Raji (cell line): ENCODE data around the gene KLF7.

Experiments used
- POLR2A ChIP-seq: IDR thresholded peaks from 2 replicates; pipeline ENCODE4 v1.6.1; 2011; ENCODE audit warnings: low read depth, low read length, control low read depth; ENCODE audit not compliant: insufficient read depth

KLF7 gene

DNA sequence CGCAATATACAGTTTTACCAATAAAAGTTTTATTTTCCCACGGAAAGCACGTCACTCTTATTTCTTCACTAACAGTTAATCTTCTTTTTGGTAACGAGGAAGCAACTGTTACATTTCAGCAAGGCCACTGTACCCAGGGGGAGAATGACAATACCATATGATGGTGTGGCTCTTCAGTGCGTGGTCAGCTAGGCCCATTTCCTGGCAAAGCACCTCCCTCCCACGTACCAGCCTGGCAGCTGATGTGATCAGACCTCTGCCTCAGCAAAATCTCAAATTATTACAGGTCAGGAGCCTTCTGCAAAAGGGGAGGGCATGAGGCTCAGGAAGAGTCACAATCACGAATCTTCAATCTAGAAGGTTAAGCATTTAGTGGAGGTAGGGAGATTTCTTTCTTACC lies 55.4 kb downstream of the KLF7 start:
- TF ChIP-seq POLR2A = no peak

DNA sequence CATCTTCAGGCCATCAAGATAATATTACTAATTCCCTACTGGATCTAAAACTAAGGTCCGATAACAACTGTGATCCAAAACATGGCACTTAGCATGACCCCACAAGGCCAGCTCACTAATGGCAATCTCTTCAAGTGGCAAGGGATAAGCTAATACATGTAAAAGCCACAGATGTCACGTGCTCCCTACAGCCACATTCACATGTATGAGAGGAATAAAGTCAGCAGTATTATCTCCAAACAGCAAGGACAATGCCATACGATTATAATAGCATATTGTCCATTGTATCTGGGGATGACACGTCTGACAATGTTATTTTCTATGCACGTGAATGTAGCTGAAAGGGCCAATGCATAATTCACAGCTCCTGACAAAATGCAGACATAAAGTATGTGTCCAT lies 56.0 kb downstream of the KLF7 start:
- no peak for TF ChIP-seq POLR2A

DNA sequence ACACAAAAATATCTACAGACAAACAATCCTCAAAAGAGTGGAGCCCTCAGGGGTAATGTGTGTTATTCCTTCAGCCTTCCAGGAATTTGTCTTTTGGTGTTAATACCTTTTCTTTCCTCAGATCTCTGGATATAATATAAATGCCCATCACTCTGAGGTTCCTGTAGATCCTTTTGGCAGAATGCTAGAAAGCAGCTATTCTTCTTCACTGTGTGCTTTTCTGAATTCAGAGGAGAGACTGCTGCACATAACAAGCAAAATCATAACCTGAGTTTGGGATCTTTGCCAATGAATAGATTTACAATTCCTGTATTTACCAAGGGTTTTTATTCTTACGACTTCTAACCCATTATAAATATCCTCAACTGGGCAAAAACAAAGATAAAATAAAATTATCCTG lies 57.3 kb downstream of the KLF7 start:
- no peak for TF ChIP-seq POLR2A

DNA sequence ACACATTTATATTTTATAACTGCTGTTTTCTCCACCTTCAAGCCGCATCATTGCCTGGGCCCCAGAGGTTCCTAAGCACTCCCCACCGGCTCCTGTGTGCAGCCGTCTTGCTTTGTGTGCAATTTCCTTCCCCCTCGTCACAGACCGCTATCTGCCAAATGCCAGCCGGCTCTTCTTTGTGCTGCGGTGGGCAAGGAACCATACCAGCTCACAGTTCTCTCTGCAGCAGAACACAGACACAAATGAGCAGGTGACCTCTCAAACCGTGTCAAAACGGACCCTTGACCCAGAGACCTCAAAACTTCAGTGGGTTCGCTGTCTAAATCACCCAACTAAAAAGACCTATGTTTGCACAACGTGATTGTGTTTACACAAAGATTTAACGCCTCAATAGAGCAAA lies 58.2 kb downstream of the KLF7 start:
- TF ChIP-seq POLR2A = no peak

DNA sequence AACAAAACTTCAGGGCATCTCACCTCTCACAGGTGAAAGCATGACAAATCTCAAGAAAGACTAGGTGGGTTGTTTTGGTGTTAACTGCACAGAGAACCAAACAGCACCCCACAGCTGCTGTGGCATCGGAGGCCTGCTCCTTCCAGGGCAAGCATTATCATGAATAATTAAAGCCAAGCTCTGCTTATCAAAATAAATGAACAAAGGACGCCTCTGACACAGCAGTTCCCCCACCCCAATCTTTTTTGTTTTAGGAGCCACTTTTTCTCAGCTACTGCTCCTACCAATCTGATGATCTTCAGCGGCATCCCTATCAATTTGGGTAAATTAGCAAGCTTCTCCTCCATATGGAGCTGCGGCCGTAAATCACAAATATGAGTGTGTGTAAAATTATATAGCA lies 58.6 kb downstream of the KLF7 start:
- TF ChIP-seq POLR2A = no peak

DNA sequence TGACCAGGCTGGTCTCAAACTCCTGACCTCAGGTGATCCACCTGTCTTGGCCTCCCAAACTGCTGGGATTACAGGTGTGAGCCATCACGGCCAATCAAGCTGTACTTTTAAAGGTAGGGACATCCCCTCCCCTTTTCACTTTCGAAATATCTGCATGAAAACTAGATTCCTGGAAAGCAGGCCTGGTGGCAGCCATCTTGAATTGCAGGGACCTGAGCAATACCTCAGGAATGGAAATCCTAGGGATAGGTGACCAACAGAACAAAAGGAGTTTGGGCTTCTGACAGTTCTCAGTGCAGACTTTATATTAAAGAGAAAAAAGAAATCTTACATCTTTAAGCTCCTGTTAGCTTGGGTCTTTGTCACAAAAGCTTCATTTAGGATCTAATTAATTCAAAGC lies 62.6 kb downstream of the KLF7 start:
- TF ChIP-seq POLR2A = no peak

DNA sequence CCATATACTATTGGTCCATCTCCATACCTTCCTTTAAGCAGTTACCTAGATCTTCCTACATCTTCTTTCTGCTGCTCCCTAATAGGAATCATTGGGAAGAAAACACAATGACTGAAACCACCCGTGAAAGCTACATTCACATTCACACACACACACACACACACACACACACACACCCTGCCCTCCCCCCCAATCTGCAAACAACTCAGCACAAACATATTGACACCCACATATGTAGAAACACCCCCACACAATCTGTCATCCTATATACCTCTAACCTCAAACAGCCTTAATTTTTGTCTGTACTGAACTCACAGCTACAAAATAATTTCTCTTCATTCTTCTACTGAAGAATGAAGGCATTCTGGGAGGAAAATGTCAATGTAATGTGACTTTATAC lies 63.8 kb downstream of the KLF7 start:
- TF ChIP-seq POLR2A = no peak

DNA sequence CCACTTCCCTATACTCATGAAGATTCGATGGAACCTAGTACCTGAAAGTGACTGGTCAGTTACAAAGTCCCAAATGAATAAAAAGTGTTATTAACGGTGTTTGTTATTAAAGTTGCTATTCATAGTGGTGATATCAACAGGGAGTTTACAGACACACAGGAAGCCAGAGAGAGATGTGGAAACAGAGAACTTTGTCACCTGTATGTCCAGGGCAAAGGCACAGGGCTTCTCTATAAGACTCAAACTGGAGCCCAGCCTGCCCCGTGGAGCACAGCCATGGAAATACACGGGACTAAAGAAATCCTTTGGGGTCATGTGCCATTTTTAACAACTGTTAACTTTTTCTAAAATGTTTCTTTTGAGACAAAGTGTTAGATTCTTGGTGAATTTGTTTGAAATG lies 68.5 kb downstream of the KLF7 start:
- no peak for TF ChIP-seq POLR2A

DNA sequence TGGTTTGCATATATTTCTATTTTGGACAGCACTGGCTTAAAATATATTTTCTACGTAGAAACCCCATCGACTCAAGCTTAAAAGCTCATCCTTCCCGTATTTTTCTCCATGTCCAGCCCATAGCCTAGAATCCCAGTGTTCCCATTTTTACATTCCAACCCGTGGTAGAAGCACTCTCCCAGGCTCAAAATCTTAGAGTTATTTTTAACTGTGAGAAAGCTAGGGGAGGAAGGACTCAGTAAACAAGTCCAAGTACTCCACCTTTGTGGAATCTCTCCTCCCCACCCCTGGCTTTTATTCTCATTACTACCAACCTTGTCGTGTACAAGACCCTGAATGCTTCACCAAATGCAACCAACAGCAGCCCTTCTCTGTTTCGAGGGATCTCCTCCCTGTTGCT lies 69.8 kb downstream of the KLF7 start:
- TF ChIP-seq POLR2A = no peak

DNA sequence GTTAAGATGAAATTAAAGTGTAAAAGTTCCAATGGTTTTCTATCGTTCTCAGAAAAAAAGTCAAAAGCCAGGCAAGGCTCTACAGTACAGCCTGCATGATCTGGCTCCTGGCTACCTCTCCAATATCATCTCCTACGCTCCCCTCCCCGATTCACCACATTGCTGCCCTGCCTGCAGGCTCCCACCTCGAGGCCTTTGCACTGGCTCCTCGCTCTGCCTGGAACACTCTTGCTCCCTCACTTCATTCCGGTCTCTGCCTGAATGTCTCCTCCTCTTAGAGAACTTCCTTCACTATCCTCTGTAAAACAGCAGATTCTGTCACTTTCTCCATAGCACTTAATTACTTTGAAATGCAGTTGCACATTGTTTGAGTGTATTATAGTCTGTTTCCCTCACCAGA lies 72.5 kb downstream of the KLF7 start:
- TF ChIP-seq POLR2A = no peak

DNA sequence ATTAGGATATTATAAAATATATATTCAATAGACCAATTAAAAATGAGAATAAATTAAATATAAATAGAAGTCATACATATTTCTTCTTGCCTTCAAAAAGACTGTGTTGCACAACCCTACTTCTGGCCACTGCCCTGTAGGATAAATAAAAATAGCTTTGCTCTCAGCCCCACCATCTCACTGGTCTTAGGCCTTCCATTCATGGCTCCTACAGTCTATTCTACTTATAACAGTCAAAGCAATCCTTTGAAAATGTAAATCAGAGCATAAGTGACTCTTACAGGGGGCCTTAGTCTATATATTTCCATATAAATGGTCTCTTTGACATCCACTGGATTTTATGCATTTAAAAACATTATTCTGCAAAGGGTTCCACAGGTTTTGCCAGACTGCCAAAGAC lies 72.9 kb downstream of the KLF7 start:
- TF ChIP-seq POLR2A = no peak

DNA sequence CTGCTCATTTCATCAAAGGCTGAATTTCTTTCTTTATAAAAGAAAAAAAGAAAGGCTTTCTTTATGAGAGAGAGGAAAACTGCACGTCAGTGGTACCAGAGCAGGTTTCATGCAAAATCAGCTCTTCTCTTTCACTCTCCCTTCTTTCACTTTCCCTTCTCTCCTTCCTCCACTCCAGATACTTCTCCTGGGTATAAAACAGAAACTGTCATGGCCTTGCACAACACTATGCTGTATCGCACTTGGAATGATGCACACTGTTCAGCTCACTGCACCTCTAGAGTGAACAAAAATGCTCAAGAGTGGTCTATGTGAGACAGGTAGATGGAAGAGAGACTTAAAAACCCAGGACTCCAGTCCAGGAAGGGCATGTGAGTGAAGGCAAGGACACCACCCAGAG lies 73.8 kb downstream of the KLF7 start:
- no peak for TF ChIP-seq POLR2A

DNA sequence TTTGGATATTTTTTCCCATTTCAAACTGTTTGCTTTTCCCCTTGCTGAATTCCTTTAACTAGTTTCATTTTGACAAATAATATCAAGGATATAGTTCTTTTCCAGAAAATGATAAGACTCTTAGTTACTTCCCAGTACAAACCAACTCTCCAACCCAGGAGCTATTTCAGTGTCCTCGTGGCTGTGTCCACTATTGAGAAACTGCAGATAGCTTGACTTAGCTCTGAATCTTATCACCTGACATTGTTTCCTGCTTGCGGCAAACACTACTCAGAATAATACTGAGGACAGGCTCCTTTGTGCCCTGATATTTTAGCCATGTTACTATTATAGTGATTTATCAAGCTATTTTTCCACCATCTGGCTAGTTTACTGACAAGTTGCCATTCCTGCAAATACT lies 74.6 kb downstream of the KLF7 start:
- no peak for TF ChIP-seq POLR2A

DNA sequence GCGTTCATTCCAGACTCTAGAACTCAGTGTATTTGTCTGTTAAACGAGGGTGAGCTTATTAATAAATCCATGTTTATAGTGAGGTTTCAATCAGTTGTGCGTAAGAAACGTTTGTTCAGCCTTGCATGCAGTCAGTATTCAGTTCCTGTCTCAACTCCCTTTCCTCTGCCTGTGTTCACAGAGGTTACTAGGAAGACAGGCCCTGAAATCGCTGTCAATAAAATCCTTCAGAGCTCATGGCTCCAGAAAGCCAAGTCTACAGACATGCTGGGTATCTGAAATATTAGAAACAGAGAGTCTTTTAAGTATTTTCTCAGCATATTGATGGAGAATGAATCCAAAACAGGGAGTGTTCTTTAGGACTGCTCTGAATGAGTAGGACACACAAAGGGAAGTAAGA lies 75.4 kb downstream of the KLF7 start:
- no peak for TF ChIP-seq POLR2A

DNA sequence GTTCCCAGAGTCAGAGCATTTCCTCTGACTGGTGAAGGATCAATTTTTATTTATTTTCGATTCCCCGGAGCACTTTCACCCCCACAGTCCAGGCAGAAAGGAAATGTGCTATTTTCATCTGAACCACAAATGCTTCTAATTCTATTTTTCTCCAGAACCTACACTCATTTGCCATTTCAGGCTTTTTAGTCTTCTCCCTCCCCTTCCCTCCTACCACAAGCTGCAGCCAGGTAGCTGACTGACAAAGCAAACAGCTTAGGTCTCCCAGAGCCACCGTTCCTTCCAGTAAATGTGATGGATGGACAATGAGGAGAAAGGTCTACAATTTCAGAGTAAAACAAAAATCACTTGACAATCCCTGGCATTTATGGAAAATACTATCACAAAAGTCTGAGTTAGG lies 76.9 kb downstream of the KLF7 start:
- TF ChIP-seq POLR2A = no peak

DNA sequence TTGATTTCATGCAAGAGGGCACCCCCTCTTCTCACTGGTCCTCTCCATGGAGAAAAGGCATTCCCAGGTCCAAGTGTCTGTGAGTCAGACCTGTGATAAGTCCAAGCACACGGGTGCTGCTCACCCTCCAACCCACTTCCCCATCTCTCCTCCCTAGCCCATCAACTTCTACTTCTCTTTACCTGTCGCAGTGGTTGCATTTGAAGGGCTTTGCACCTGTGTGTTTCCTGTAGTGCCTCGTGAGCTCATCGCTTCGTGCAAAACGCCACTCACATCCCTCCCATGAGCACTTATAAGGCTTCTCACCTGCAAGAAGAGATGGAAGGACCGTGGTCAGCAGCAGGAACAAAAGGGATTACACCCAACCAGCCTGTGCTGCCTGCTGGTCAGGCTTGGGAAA lies 77.5 kb downstream of the KLF7 start:
- no peak for TF ChIP-seq POLR2A

DNA sequence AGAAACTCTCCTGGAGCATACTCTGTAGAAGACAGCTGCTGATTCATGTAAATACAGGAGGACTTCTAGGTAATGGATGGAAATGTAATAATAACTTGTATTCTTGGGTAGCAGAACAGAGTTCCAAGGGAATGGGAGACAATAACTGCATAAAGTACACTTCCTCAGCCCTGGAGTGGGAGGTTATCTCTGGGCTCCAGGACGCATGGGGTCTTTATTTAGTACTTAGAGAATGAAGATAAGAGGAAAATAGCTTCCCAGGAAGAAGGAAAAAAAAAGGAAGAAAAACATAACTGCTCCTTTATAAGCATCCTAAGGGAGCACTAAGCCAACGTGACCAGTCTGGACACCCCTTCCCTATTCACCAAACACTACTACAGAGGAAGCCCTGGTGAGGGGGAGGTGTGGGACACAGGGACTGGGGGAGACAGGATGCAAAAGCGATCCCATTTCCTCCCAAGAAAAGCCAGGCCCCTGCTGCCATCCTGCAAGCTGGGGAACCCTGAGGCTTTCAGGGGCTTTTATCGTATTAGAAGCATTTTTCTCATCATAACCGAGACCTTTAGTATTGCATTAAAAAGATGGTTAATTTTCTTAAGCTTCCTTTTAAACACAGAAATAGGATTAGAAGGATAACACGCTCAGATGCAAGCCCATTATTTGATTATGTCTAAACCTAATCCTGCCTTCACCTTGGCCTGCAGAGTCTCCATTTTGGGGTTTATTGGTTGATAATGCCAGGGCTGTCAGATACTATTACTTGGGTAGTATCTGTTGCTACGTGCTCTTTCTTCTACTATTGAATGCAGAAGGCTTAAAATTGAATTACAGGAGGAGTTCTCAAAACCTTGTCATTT lies 78.5 kb downstream of the KLF7 start:
- no peak for TF ChIP-seq POLR2A
